ELF-1 (cell line): ENCODE results near the gene FAXDC2.
"Not testable (repeated sequence)": the region's sequence is repeated elsewhere in the genome, so short reads cannot be mapped to it uniquely, and the experiment has no call there.

Source experiments
- DNase-seq: peaks from one replicate; pipeline ENCODE4 v3.0.0-alpha.2; 2016; ENCODE audit warnings: low read depth, low spot score

FAXDC2 gene

DNA sequence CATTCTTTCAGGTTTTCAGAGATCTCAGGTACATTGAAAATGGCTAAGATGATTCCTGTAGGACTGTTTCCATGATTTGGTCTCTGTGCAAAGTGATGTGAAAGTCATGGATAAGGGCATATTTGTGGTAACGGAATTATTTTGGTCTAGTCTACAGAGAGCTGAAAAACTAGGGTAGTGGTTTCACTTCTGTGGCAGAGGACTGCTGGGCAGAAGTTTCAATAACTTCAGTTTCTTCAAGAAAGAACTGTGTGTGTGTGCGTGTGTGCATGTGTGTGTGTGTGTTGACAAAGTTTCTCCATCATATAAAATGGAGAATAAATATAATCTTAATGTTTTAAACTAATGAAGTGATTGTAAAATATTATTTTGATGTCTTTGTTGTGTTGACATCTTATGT, 12.4 kb upstream of the FAXDC2 start:
- no peak for DNase-seq

- no peak for DNase-seq
These were observed 11.5 kb upstream of the FAXDC2 start for GRCh38 chr5:154861946-154862345.

DNA sequence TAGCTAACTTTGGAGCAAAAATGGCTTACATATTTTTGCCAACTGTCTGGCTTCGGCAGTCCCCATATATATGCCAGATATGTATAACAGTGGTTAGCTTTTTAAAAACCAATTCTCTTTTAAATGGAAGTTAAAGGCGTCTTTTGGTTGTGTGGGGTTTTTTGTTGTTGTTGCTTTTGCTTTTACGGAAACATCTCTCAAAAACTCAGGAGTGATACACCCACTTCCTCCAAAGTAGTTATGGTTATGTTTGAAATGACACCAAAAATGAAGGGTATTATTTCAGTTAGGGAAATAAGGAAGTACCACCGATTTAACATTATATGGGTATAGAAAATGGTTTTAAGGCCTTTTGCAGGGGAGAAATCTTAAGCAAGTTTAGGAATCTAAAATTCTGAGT, 10.4 kb upstream of the FAXDC2 start:
- DNase-seq = no peak

- DNase-seq = peak; percentile 53
These were observed 9.7 kb upstream of the FAXDC2 start for GRCh38 chr5:154860123-154860522.

GRCh38 chr5:154858972-154859871, 8.8 kb upstream of the FAXDC2 start:
- peak; percentile 20 for DNase-seq

DNA sequence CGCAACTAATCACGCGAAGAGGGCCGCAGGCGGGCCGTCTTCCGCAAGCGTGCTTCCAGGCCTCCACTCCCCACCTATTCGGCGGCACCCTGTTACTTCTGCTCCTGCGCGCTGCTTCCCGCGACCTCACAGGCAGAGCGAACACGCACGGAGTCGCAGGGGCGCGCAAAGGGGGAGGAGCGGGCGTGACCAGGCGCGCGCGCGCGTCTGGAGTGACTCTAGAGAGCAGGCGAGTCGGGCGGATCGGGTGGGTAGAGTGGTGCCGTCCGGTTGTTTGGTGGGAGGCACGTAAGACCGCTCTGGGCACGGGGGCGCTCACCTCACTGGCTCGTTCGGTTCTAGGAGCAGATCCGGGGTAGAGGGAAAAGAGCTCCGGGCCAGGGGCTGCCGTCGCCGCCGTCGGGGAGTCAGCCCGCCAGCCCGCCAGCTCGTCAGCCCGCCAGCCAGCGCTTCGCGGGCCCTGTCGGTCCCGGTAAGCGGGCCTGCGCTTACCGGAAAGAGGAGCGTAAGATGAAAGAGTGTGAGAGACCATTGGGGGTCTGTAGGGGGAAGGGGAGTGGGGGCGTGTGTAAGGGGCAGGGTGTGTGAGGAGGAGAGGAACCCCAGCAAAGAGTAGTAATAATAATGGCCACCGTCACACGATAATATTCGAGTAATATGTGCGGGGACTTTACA, 8.0 kb upstream of the FAXDC2 start, which contains the start of gene CNOT8:
Gene CNOT8 (plus strand): TSS at position 331 of the 675 bp plus-strand sequence. CDS start 4,652 bp downstream, outside the sequence.
- DNase-seq = peak; percentile 98

- peak; percentile 98 for DNase-seq
These were observed 7.3 kb upstream of the FAXDC2 start for GRCh38 chr5:154857530-154858296.

- DNase-seq = no peak
These were observed 948 bp upstream of the FAXDC2 start for GRCh38 chr5:154851351-154851750.

DNA sequence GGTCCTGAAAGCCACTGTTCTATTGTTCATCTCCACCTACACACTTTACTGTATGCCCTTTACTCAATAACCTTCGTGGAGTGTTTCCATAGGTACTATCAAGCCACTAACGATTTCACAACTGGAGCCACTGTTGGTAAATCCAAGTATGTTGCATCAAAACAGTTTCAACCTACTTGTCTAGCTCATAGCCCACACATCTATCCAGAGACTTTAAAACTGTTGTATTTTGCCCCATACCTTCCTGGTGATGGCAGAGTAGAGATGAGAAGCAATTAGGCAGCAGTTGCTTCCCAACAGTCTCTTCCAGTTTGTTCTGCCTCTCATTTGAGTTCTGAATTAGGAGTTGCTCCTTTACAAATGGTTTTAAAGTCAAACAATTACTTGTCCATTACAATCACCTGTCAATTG, 607 bp downstream of the FAXDC2 start:
- no peak for DNase-seq

DNA sequence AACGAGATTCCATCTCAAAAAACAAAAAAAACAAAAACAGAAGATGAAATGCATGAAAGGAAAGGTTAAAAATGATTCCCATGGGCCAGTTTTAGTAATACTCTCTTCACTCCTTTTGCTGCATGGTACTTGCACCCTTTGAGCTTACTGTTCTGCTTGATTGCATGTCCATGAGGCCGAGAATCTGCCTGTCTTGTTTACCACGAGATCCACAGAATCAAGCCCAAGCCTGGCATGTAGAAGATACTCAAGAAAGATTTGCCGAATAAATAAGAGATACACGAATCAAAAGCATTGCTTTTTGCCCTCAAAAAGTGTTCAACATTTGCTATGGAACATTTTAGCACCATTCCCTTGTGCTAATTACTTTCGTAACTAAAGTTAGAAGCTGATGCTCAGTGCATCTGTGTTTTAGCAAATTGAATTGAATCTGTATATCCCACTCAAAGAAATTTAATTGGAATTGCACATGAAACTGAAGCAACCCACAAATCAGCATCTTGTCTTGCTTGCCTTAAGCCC, 1.1 kb downstream of the FAXDC2 start:
- DNase-seq = no peak

GRCh38 chr5:154844809-154845208, 5.6 kb downstream of the FAXDC2 start:
- no peak for DNase-seq

GRCh38 chr5:154842689-154843530, 7.5 kb downstream of the FAXDC2 start:
- DNase-seq = no peak

DNA sequence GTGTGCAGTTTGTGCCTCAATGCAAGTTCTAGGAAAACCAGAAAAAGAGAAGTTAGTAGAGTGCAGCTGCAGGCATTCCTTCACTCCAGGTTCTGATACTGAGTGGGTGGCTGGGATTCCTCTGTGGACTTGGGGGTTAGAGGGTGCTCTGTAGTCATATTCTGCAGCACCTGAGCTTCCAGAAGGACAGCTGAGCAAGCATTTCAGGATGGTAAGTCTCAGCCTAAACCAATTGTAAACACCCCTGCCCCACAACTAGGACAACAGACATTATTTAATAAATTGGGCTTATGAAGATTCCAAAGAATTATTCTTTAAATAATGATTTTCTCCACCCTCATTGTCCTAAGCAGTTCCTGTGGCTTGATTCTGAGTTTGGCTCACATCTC, 9.1 kb downstream of the FAXDC2 start:
- no peak for DNase-seq

GRCh38 chr5:154840435-154841272, 9.7 kb downstream of the FAXDC2 start:
- DNase-seq = no peak

- DNase-seq = no peak
These were observed 13.1 kb downstream of the FAXDC2 start for GRCh38 chr5:154837009-154837901.

DNA sequence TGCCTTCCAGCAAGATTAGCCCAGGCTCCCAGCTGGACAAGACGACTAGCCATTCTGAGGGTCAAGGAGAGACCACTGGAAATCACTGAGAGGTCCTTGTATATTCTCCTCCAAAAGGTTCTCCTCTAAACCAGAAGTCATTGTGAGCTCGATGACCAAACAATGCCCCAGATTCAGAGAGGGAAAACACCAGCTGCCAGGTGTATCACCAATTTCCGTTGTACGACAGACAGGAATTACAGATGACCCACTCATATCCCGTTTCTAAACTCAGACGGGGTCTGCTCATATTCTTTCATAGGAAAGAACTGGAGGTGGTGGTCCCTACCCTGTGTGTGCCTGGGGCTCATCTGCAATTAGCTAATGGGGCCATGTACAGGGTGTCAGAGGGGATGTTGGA, 14.2 kb downstream of the FAXDC2 start:
- no peak for DNase-seq

DNA sequence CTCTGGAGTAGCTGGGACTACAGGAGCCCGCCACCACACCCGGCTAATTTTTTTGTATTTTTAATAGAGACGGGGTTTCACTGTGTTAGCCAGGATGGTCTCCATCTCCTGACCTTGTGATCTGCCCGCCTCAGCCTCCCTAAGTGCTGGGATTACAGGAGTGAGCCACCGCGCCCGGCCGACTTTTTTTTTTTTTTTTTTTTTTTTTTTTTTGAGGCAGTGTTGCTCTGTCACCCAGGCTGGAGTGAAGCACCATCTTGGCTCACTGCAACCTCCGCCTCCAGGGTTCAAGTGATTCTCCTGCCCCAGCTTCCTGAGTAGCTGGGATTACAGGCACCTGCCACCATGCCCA, 14.7 kb downstream of the FAXDC2 start:
- DNase-seq = not testable (repeated sequence)

- DNase-seq = no peak
These were observed 16.4 kb downstream of the FAXDC2 start for GRCh38 chr5:154834053-154834452.

GRCh38 chr5:154832804-154833203, 17.6 kb downstream of the FAXDC2 start:
- not testable (repeated sequence) for DNase-seq
